NCI-H526 treated with DMSO at 0.1 percent for 48 hours (cell line): ENCODE results near the gene TRIM71.
A peak's percentile ranks its signal among the peaks of the same experiment; 100 is the strongest.
"Not testable (repeated sequence)": the region's sequence is repeated elsewhere in the genome, so short reads cannot be mapped to it uniquely, and the experiment has no call there.

Experiments used
- DNase-seq: peaks from one replicate; lab custom pipeline; 2025; lab: John Stamatoyannopoulos, UW

Gene TRIM71

GRCh38 chr3:32819551-32820348, 2.0 kb downstream of the TRIM71 start:
- peak; percentile 62 for DNase-seq

DNA sequence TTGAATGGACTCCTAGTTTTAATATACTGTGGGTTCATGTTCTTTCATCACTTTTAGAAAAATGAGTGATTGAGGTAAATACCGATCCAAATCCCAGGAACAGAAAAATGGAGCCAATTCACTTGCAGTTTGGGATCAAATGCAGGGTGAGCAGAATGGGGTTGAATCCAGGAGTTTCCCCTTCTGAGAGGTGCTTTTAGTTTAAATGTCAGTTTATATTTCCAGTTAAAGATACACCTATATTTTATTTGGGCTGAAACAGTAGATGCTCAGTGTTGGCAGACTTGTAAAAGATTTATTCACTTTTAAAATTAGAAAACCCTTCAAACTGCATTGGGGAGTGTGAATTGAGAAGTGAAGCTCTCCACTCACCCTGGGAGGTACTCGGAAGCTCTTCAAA, 2.6 kb downstream of the TRIM71 start:
- DNase-seq, result peak; percentile 54

- DNase-seq, result peak; percentile 44
Observed at GRCh38 chr3:32820971-32821685, 3.3 kb downstream of the TRIM71 start.

GRCh38 chr3:32821686-32822296, 4.0 kb downstream of the TRIM71 start:
- DNase-seq, result no peak

DNA sequence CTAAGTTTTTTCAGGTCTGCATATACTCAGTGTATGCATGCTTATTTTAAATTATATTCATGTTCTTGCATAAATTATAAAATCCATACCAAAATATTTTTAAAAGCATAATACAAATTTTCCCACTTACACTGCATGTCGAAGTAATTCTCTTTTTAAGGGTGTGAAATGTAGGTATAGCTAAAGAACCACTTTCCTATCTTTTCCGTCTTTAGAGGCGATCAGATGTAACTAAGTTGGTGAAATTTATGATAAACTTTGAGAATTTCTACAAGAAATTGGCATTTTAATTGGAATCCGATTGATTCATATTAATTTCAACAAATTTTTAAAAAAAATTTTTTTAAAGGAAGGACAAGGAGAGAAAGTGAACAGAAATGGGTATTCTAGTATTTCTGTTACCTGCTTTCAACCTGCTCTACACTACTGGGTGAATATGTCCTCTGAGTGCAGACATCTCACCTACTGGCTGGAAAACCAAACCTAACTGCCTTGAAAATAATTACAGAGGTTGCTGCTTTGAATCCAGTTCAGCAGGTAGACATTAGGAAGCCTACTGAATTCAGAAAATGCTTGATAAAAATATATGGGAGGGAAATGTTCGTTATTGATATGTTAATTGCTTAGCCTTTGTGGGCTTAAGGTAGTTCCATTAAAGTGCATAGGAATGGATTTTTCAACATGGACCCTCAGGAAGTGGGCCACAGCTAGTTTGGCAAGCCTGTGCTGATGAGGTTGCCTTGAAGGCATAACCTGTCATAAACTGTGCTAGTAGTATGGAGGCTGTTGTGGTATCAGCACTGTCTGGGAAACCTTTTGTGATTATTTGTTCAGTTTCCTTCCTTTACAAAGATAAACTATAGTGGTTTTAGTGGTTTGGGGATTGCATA, 5.1 kb downstream of the TRIM71 start:
- DNase-seq, result no peak

- DNase-seq, result not testable (repeated sequence)
Observed at GRCh38 chr3:32823641-32824184, 5.9 kb downstream of the TRIM71 start.

GRCh38 chr3:32825601-32826375, 8.0 kb downstream of the TRIM71 start:
- DNase-seq, result no peak

DNA sequence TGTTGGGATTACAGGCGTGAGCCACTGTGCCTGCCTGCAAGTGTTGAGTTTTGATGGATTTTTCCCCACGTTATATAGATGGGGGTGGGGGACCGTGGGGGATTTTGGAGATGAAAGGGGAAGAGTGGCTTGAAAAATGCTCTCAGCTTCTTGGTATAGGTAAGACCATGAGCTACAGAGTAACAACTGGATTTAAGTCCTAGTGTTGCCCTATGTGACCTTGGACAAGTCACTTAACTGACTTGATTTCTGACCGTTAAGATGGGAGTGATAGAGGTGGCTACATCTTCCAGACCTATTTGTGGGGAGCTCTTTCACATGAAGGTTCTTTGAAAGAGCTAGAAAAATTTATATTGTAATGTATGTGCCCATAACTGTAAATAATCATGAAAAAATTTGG, 13.3 kb downstream of the TRIM71 start:
- no peak for DNase-seq

DNA sequence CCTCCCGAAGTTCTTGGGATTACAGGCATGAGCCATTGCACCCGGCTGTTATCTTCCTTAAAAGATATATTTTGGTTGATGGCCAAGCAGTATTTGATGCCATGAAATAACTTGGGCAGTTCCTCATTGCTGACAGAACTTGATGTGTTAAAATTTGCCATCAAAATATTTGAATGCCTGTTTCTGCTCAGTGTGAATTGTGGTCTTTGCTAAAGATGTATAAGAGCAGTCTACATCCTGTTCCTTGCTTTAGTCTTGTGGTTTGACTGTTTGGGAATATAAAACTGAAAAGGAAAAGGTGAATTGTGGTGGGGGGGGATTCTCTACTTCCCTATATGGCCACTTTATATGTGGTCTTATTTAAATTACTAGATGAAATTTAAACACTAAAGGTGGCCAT, 14.0 kb downstream of the TRIM71 start:
- DNase-seq, result no peak

- no peak for DNase-seq
Observed at GRCh38 chr3:32832193-32832592, 14.4 kb downstream of the TRIM71 start.

- no peak for DNase-seq
Observed at GRCh38 chr3:32835049-32835371, 17.2 kb downstream of the TRIM71 start.

DNA sequence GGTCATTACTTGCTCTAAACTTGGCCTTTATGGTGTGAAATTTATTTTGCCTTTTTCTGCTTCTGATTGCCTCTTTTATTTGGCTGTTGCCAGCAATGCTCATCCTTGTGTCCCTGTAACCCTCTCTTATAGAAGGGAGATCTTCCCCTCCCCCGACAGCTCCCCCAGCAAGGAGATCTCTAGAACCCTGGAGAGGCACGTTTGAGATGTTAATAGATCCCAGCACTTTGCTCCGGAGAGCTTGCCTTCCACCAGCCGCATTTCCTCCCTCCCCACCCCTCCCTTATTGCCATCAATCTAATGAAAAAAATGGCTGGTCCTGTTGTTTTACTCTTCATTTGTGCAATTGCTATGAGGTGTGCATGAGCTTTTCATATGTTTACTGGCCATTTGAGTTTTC, 18.2 kb downstream of the TRIM71 start:
- DNase-seq, result no peak

GRCh38 chr3:32836601-32837000, 18.8 kb downstream of the TRIM71 start:
- no peak for DNase-seq

DNA sequence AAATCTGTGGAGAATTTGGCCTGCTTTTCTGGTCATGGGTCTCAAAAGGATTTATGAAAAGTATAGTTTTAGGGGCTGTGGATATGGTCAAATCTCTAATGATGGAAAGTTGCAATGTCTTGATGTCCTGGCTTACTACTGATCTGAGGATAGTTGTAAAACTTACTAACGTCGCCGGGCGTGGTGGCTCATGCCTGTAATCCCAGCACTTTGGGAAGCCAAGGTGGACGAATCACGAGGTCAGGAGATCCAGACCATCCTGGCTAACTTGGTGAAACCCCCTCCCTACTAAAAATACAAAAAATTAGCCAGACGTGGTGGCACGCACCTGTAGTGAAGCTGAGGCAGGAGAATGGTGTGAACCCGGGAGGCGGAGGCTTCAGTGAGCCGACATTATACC, 19.6 kb downstream of the TRIM71 start:
- DNase-seq, result no peak

- no peak for DNase-seq
Observed at GRCh38 chr3:32837789-32838188, 20.0 kb downstream of the TRIM71 start.

DNA sequence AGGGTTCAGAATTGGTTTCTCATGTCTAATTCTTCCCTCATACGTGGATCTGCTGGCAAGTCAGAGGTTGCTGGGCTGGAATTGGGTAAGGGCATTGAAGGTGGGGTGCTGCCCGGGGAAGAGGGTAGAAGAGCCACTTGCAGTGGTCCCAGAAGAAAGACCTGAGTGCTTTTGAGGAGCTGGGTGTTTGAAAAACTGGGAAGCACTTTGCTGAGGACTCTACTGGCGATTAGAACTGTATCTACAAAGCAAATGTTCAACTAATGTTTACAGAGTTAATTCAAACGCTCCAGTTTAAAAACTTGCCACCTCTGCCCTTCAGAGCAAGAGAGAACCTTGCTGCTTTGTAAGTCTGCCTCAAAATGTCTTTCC, 21.9 kb downstream of the TRIM71 start:
- DNase-seq, result no peak

DNA sequence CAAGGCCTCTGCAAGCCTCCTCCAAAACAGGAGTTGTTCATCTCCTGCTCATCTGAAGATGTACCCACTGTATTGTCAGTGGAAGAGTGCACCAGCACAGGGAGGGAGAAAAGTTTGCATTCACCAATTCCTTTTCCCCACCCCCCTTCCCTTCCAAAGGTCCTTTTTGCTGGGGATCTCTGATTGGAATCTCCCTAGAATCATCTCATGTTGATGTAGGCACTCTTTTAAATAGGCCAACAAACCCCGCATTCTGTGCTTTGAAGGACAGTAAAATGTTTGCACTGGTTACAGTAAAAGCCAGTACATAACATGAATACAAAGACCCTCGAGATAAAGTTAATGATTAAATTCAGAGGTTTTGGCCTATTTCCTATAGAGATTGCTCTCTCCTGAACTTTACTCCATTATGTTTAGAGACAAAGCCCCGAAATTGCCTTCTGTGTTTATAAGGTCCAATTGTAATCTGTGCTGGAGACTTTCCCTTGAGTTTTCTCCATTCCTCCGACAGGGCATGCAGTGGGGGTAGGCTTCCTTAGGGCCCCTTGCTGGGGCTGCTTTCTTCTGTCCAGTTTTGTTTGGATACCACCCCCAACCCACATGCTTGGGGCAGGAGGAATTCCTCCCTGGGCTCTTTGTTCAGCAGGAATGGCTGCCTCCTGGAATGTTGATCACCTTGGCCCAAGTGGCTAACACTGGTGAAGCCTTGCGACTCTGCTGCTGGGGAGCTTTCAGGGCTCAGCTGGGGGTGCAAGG, 22.5 kb downstream of the TRIM71 start:
- DNase-seq, result no peak

- no peak for DNase-seq
Observed at GRCh38 chr3:32841341-32841740, 23.5 kb downstream of the TRIM71 start.

DNA sequence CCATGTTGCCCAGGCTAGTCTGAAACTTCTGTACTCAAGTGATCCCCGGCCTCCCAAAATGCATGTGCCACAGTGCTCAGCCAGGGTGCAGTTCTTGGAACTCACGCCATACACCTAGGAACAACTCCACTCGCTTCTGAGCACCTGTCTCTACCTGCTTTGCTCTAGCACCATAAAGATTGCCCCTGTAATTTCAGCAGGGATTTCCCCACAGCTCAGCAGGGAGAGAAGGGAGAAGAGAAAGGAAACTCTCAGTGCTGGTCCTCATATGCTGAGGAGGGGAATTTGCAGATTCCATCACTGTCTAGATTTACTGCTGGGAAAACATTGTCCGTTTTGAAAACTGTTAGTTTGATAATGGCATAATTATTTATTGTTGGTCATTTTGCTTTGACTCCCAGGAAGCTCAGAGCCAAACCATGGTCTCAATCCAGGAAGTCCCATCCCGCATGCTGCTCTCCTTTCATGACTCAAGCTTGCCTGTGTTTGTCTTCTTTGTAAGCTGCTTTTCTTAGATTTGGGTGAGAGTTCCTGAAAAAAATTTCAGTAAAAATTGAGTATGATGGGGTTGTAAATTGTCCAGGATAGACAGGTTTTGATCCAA, 24.2 kb downstream of the TRIM71 start:
- no peak for DNase-seq

DNA sequence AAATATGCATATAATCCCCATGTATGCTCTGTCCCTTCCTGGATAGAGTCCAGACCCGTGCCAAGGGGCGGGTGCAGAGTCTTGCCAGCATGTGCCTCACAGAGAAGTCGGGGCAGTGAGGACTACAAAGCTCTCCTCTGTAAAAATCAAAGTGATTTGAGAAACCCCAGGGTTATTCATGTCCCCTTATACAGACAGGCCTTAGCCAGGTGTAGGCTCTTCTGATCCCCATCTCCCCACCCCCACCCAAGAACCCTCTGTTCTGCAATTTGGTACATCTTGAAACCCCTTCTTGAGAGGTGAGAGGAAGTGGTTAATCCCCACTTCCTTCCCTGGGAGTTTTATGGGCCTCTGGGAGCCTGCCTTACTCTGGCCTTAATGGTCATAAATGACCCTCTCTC, 24.7 kb downstream of the TRIM71 start:
- DNase-seq, result no peak
